ENCODE results near the gene GFRA1. TPM values are rescaled to one million over a fixed set of nuclear protein-coding genes. Genes with fewer than 3 reads are reported as not detected.

The GFRA1 gene
- total and polyA plus RNA-seq, 2 donors (not counting 1 experiment from before 2014, with no cell fraction given) = 6.3 to 29.6 TPM

DNA sequence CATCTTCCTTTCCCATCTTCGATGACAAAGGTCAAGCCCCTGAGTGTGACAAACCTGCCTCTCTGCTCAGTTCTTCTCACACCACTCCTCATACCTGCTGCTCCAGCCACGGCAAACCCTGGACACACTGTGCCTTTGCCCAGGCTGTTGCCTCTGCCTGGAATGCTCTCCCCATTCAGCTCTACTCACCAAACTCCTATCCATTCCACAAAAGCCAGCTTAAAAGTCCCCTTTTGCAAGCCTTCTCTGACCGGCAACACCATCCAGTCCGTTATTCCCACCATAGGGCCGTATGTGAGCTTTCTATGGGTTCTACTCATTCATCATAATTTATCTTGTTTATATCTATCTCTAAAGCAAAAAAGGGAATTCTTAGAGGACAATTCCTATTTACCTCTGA is 15.2 kb downstream of the GFRA1 start:
- Histone ChIP-seq H3K4me3 (replicated peaks in 1 of 4; ENCODE audit: control extremely low read depth in 1 of 4, insufficient read depth in 1 of 4, low read depth in 3 of 4, low read length in 4 of 4) (no peak overlapping the region), H3K9ac (ENCODE audit: insufficient read depth, low read length) (no peak overlapping the region), H3K9me3 (ENCODE audit: control insufficient read depth, insufficient read depth, low read depth, low read length) (no peaks in the 10 kb centered on the region), H2AFZ (ENCODE audit: low read length) (no peak overlapping the region), H4K20me1 (ENCODE audit: control insufficient read depth, extremely low read depth, insufficient read depth, low read length) (no peaks in the 10 kb centered on the region), H3K4me2 (ENCODE audit: extremely low read depth, insufficient read depth, low read length) (no peak overlapping the region), H3K36me3 (ENCODE audit: control insufficient read depth, insufficient read depth, low read length) (no peaks in the 10 kb centered on the region), H3K4me1 (ENCODE audit: control insufficient read depth, extremely low read depth, insufficient read depth, low read length) (no peaks in the 10 kb centered on the region), H3K27me3 (ENCODE audit: control insufficient read depth, insufficient read depth, low read length) (no peaks in the 10 kb centered on the region), H3K27ac (ENCODE audit: insufficient read depth, low read length) (no peak overlapping the region), H3K79me2 (ENCODE audit: control insufficient read depth, insufficient read depth, low read length) (no peaks in the 10 kb centered on the region)
- no peak for DNase-seq (ENCODE audit: low read depth in 2 of 2)
- TF ChIP-seq EZH2 (IDR thresholded peaks at IDR 0.05; ENCODE audit: low read length, missing control alignments) (no peak), CTCF (conservative IDR thresholded peaks at IDR 0.05 in 1 of 2, IDR thresholded peaks at IDR 0.05 in 1 of 2; ENCODE audit: low read depth in 1 of 2, low read length in 2 of 2) (no peak)

GRCh38 chr10:116256752-116257259 is 16.2 kb downstream of the GFRA1 start:
- Histone ChIP-seq H3K9ac (ENCODE audit: insufficient read depth, low read length) (no peak overlapping the region), H3K4me3 (replicated peaks in 1 of 4; ENCODE audit: control extremely low read depth in 1 of 4, insufficient read depth in 1 of 4, low read depth in 3 of 4, low read length in 4 of 4) (no peak overlapping the region), H3K4me1 (ENCODE audit: control insufficient read depth, extremely low read depth, insufficient read depth, low read length) (no peaks in the 10 kb centered on the region), H2AFZ (ENCODE audit: low read length) (no peak overlapping the region), H3K27me3 (ENCODE audit: control insufficient read depth, insufficient read depth, low read length) (no peaks in the 10 kb centered on the region), H4K20me1 (ENCODE audit: control insufficient read depth, extremely low read depth, insufficient read depth, low read length) (no peaks in the 10 kb centered on the region), H3K4me2 (ENCODE audit: extremely low read depth, insufficient read depth, low read length) (no peak overlapping the region), H3K79me2 (ENCODE audit: control insufficient read depth, insufficient read depth, low read length) (no peaks in the 10 kb centered on the region), H3K9me3 (ENCODE audit: control insufficient read depth, insufficient read depth, low read depth, low read length) (no peaks in the 10 kb centered on the region), H3K27ac (ENCODE audit: insufficient read depth, low read length) (no peak overlapping the region), H3K36me3 (ENCODE audit: control insufficient read depth, insufficient read depth, low read length) (no peaks in the 10 kb centered on the region)
- no peak for TF ChIP-seq CTCF (conservative IDR thresholded peaks at IDR 0.05 in 1 of 2, IDR thresholded peaks at IDR 0.05 in 1 of 2; ENCODE audit: low read depth in 1 of 2, low read length in 2 of 2)
- no peak for TF ChIP-seq EZH2 (IDR thresholded peaks at IDR 0.05; ENCODE audit: low read length, missing control alignments)
- no peak for DNase-seq (ENCODE audit: low read depth in 2 of 2)

- Histone ChIP-seq H3K27me3 (ENCODE audit: control insufficient read depth, insufficient read depth, low read length) (no peaks in the 10 kb centered on the region), H4K20me1 (ENCODE audit: control insufficient read depth, extremely low read depth, insufficient read depth, low read length) (no peaks in the 10 kb centered on the region), H3K79me2 (ENCODE audit: control insufficient read depth, insufficient read depth, low read length) (no peaks in the 10 kb centered on the region), H3K9ac (ENCODE audit: insufficient read depth, low read length) (no peak overlapping the region), H3K9me3 (ENCODE audit: control insufficient read depth, insufficient read depth, low read depth, low read length) (no peaks in the 10 kb centered on the region), H3K4me1 (ENCODE audit: control insufficient read depth, extremely low read depth, insufficient read depth, low read length) (no peaks in the 10 kb centered on the region), H3K4me3 (replicated peaks in 1 of 4; ENCODE audit: control extremely low read depth in 1 of 4, insufficient read depth in 1 of 4, low read depth in 3 of 4, low read length in 4 of 4) (no peak overlapping the region), H3K4me2 (ENCODE audit: extremely low read depth, insufficient read depth, low read length) (no peak overlapping the region), H3K27ac (ENCODE audit: insufficient read depth, low read length) (no peak overlapping the region), H3K36me3 (ENCODE audit: control insufficient read depth, insufficient read depth, low read length) (no peaks in the 10 kb centered on the region), H2AFZ (ENCODE audit: low read length) (no peak overlapping the region)
- peak in 1 of 2 donors; percentile 88 for DNase-seq (ENCODE audit: low read depth in 2 of 2)
- no peak for TF ChIP-seq EZH2 (IDR thresholded peaks at IDR 0.05; ENCODE audit: low read length, missing control alignments)
- TF ChIP-seq CTCF (conservative IDR thresholded peaks at IDR 0.05 in 1 of 2, IDR thresholded peaks at IDR 0.05 in 1 of 2; ENCODE audit: low read depth in 1 of 2, low read length in 2 of 2) = no peak
Measured at GRCh38 chr10:116255886-116256751, 16.9 kb downstream of the GFRA1 start.
